ENCODE data around the gene RPL11. TPM values are rescaled to one million over a fixed set of nuclear protein-coding genes. Genes with fewer than 3 reads are reported as not detected.

RPL11 gene
- total RNA-seq, 1 donor from 2014 or later: 462 TPM

GRCh38 chr1:23660671-23661070 lies 30.9 kb upstream of the RPL11 start:
- TF ChIP-seq CTCF (IDR thresholded peaks at IDR 0.05): no peak
- Histone ChIP-seq H3K9me3 (no peaks in the 10 kb centered on the region), H3K4me1 (peaks cover 0 to 4% of the 10 kb centered on the region in 2 donors), H3K27me3 (no peaks in the 10 kb centered on the region), H3K27ac (no peak overlapping the region), H3K36me3 (no peaks in the 10 kb centered on the region), H3K4me3 (no peak overlapping the region)
- intact Hi-C loops (cut with DNase I): no loop called here
- no peak for DNase-seq (ENCODE audit: low spot score in 2 of 2)

GRCh38 chr1:23661887-23662286 lies 29.7 kb upstream of the RPL11 start:
- no peak for TF ChIP-seq CTCF (IDR thresholded peaks at IDR 0.05)
- Histone ChIP-seq H3K4me3 (no peak overlapping the region), H3K9me3 (no peaks in the 10 kb centered on the region), H3K27me3 (no peaks in the 10 kb centered on the region), H3K36me3 (no peaks in the 10 kb centered on the region), H3K27ac (no peak overlapping the region), H3K4me1 (peaks cover 0 to 4% of the 10 kb centered on the region in 2 donors)
- DNase-seq (ENCODE audit: low spot score in 2 of 2): no peak
- intact Hi-C loops (cut with DNase I): no loop called here

GRCh38 chr1:23664837-23665795 lies 26.5 kb upstream of the RPL11 start:
- H3K9me3 ChIP-seq: no peaks in the 10 kb centered on the region
- intact Hi-C loops (cut with DNase I): no loop called here
- no peaks in the 10 kb centered on the region for H3K36me3 ChIP-seq
- no peak overlapping the region for H3K4me3 ChIP-seq
- TF ChIP-seq CTCF (IDR thresholded peaks at IDR 0.05): peak in 1 of 3 experiments; percentile 14
- H3K27ac ChIP-seq: no peak overlapping the region
- H3K4me1 ChIP-seq: no peaks in the 10 kb centered on the region
- no peaks in the 10 kb centered on the region for H3K27me3 ChIP-seq
- DNase-seq (ENCODE audit: low spot score in 2 of 2): no peak

GRCh38 chr1:23667411-23667810 lies 24.2 kb upstream of the RPL11 start:
- H3K27ac ChIP-seq: no peak overlapping the region
- H3K4me3 ChIP-seq: no peak overlapping the region
- no peaks in the 10 kb centered on the region for H3K9me3 ChIP-seq
- intact Hi-C loops (cut with DNase I): no loop called here
- no peaks in the 10 kb centered on the region for H3K27me3 ChIP-seq
- no peak for TF ChIP-seq CTCF (IDR thresholded peaks at IDR 0.05)
- H3K4me1 ChIP-seq: no peaks in the 10 kb centered on the region
- no peak for DNase-seq (ENCODE audit: low spot score in 2 of 2)
- H3K36me3 ChIP-seq: no peaks in the 10 kb centered on the region

- H3K27ac ChIP-seq: no peak overlapping the region
- intact Hi-C loops (cut with DNase I): no loop called here
- H3K9me3 ChIP-seq: no peaks in the 10 kb centered on the region
- DNase-seq (ENCODE audit: low spot score in 2 of 2): no peak
- no peak overlapping the region for H3K4me3 ChIP-seq
- no peaks in the 10 kb centered on the region for H3K4me1 ChIP-seq
- no peak for TF ChIP-seq CTCF (IDR thresholded peaks at IDR 0.05)
- H3K36me3 ChIP-seq: no peaks in the 10 kb centered on the region
- no peaks in the 10 kb centered on the region for H3K27me3 ChIP-seq
Measured at GRCh38 chr1:23670709-23671108, 20.9 kb upstream of the RPL11 start.
